C4-2B (cell line): ENCODE data around the gene NTRK2.

Source experiments
- H3K27ac ChIP-seq: fragments of 450-650 bp; 2 replicates; pipeline ENCODE4 v1.5.1; 2017
- ZFX ChIP-seq: fragments of 450-650 bp; IDR thresholded peaks from 2 replicates; pipeline ENCODE4 v1.6.1; 2017
- TF ChIP-seq, protein P1 (sequence below): fragments of 450-650 bp; conservative IDR thresholded peaks from 2 replicates; pipeline ENCODE4 v1.5.1; 2017; ENCODE audit warnings: mild to moderate bottlenecking

Gene NTRK2

DNA sequence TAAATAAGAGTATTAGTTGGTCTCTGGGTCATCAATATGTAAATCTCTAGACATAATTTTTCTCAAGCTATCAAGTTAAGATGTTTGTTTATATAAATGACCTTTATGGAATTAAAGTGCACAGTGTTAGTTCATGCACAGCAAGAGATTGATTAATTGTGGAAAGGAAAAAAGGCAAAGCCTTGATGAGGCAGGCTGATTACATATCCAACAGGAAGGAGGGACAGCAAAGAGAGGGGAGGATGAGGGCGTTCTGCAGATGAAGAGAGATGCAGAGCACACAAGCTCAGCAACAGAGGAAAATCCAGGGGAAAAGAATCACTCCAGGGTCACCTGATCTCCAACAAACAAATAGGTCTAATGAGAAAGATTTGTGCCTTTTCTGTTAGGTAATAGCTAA, 16.5 kb downstream of the NTRK2 start:
- no peak for TF ChIP-seq ZFX
- TF ChIP-seq, protein P1, sequence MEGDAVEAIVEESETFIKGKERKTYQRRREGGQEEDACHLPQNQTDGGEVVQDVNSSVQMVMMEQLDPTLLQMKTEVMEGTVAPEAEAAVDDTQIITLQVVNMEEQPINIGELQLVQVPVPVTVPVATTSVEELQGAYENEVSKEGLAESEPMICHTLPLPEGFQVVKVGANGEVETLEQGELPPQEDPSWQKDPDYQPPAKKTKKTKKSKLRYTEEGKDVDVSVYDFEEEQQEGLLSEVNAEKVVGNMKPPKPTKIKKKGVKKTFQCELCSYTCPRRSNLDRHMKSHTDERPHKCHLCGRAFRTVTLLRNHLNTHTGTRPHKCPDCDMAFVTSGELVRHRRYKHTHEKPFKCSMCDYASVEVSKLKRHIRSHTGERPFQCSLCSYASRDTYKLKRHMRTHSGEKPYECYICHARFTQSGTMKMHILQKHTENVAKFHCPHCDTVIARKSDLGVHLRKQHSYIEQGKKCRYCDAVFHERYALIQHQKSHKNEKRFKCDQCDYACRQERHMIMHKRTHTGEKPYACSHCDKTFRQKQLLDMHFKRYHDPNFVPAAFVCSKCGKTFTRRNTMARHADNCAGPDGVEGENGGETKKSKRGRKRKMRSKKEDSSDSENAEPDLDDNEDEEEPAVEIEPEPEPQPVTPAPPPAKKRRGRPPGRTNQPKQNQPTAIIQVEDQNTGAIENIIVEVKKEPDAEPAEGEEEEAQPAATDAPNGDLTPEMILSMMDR = no peak
- no peak overlapping the region for H3K27ac ChIP-seq

GRCh38 chr9:84688956-84689355, 19.4 kb downstream of the NTRK2 start:
- H3K27ac ChIP-seq = no peak overlapping the region
- TF ChIP-seq, protein P1 = no peak
- no peak for TF ChIP-seq ZFX

DNA sequence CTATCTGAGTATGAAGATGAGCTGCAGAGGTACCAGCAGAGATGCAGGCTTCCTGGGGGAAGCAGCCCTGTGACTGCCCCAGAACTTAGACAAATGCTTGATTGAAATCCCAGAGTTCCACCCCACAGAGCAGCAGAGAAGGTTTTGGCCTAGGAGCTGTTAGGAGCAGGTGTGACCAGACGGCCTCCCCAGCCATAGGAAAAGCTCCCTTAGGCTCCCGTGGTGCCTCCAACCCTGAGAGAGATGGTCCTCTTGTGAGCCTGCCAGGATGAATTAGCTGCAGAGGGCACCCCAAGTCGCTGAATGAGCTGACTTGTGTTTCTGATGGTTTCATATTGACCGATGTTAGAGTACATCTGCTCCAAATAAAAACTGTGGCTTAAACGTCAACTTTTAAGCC, 22.1 kb downstream of the NTRK2 start:
- TF ChIP-seq, protein P1 = no peak
- TF ChIP-seq ZFX = no peak
- no peak overlapping the region for H3K27ac ChIP-seq

- TF ChIP-seq, protein P1 = no peak
- no peak for TF ChIP-seq ZFX
- no peak overlapping the region for H3K27ac ChIP-seq
These were observed 24.7 kb downstream of the NTRK2 start for GRCh38 chr9:84694248-84694647.

DNA sequence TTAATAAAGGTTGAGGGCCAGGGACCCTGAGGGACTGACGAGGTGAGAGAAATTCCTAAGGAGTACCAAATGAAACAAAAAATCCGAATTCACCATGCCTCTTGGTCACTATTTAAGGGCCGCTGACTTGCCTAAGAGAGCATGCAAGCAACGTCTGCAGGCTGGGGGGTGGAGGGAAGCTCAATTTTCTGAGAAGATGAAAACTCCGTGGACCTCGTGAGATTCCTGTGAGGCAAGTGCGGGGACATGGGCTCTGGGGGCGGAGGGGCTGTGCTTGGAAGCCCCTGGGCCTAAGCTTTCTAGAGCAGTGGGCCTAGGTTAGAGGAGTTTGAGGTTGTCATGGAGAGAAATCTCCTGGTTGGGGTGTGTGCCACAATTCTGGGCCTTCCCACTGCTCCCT, 27.5 kb downstream of the NTRK2 start:
- TF ChIP-seq, protein P1 = no peak
- no peak for TF ChIP-seq ZFX
- H3K27ac ChIP-seq = no peak overlapping the region

- no peak overlapping the region for H3K27ac ChIP-seq
- TF ChIP-seq ZFX = no peak
- TF ChIP-seq, protein P1 = peak; percentile 87
These were observed 28.1 kb downstream of the NTRK2 start for GRCh38 chr9:84697509-84698114.

GRCh38 chr9:84698323-84698722, 28.8 kb downstream of the NTRK2 start:
- no peak overlapping the region for H3K27ac ChIP-seq
- TF ChIP-seq, protein P1 = no peak
- no peak for TF ChIP-seq ZFX
